GM10847 (cell line): ENCODE data around the gene CNOT3.

Experiments used
- POLR2A ChIP-seq: IDR thresholded peaks from 2 replicates; pipeline ENCODE4 v1.6.1; 2011; ENCODE audit not compliant: insufficient read length; ENCODE audit errors: extremely low read depth

CNOT3 gene

DNA sequence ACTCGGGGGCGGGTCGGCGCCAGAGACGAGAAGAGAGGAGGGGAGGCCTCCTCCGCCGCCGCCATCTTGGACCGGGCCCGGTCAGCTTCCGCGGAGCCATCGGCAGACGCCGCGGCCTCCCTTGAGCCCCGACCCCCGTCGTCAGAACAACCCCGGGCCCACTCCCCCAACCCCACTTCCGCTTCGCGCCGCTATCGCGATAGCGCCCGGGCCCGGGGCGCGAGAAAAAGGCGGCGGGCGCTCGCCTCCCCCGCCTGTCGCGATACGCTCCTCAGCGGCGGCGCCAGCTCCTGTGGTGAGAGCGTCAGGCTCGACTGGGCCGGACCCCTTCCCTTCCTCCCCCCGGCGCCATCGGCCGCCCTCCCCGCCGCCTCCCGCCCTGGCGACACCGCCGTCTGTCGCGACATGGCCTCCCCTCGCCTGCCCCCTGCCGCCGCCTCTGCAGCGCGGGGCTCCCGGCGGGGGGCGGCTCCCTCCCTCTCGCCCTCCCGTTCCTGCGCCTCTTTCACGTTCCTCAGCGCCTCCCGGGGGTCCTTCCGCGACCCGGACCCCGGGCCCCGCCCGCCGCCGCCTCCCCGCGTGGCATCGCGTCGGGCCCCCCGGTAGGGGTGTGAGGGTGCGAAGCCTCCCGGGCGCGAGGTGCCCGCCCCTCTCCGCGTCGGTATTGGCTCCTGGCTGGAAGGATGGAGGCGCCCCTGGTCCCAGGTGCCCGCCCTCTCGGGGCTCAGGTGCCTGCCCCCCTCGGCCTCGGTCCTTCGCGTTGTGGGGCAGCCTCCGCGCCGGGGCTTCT, at the start of gene CNOT3:
TSS of gene CNOT3 (plus strand) at position 64 of the 790 bp plus-strand sequence. CDS start 5,217 bp downstream, outside the sequence.
- TF ChIP-seq POLR2A: peak; percentile 78

DNA sequence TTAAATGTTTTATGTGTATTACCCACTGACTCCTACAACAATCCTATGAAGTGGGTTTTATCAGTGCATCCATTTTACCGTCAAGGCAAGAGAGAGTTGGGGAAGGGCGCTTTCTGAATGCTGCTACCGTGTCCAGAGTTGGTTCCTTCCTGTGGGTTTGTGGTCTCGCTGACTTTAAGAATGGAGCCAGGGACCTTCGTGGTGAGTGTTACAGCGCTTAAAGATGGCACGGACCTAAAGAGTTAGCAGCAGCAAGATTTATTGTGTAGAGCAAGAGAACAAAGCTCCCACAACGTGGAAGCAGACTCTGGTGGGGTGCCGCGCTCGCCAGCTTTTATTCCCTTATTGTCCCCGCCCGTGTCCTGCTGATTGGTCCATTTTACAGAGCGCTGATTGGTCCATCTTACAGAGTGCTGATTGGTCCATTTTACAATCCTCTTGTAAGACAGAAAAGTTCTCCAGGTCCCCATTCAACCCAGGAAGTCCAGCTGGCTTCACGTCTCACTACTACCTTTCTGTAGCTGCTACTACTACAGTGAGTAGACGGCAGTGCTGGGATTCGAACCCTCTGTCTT, 43.0 kb upstream of the CNOT3 start:
- no peak for TF ChIP-seq POLR2A

DNA sequence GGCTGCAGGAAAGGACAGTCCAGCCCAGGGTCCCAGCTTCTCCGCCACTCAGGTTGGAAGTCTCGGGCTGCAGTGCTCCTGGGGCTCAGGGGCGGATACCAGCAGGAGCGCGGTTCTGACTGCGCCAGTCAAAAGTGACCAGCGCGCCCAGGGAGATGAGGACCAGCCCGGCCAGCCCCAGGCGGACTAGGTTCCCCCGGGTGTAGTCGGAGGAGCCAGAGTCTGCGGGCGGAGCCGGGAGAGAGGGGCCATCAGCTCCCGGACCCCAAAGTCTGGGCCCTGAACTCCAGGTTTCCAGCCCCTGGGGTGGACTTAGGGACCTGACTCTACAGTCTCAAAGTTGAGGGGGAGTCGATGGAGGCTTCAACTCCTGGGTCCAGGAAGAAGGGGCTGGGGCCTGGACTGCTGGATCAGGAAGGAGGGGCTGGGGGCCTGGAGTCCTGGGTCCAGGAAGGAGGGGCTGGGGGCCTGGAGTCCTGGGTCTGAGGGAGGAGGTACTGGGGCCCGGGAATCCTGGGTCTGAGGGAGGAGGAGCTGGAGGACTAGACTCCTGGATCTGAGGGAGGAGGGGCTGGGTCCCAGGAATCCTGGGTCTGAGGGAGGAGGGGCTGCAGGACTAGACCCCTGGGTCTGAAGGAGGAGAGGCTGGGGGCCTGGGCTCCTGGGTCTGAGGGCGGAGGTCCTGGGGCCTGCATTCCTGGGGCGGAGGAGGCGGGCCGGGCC, 42.3 kb upstream of the CNOT3 start:
- TF ChIP-seq POLR2A: no peak

DNA sequence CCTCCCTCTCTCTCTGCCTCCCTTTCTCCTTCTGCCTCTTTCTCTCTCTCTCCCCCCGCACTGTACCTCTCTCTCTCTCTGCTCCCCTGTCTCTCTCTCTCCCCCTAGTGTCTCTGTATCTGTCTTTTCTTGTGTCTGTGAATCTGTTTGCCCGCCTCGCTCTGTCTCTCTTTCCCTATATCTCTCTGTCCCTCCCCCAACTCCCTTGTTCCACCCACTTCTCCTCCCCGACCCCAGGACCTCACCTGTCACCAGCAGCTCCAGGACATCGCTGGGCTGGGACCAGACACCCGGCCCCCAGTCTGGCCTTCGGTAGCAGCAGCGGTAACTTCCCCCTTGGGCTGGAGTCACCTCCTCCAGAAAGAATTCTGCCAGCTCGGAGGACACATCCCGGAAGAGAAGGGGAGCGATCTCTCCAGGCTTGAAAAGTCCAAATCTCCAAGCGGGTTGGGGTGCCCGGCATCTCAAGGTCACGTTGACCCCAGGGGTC, 40.9 kb upstream of the CNOT3 start:
- TF ChIP-seq POLR2A: no peak

DNA sequence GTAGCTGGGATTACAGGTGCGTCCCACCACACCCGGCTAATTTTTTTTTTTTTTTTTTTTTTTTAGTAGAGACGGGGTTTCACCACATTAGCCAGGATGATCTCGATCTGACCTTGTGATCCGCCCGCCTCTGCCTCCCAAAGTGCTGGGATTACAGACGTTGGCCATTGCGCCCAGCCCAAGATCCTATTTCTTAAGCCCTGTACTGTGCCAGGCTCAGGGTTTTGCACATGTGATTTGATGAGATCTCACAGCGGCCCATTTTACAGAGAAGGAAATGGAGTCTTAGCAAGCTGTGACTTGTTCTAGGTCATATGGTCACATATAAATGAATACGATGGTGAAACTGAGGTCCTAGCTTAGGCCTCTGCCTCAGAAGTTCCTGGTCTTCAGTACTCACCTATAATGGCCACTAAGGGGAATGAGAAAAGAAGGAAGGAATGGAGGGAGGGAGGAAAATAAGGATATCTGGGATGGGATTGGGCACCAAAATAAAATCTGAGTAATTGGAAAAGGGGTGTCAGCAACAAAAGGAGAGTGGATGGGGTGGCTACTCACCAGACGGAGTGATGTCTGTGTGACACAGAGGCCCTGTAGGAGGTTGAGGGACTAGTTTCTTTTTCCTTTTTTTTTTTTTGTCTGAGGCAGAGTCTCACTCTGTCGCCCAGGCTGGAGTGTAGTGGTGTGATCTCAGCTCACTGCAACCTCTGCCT, 38.2 kb upstream of the CNOT3 start:
- no peak for TF ChIP-seq POLR2A

DNA sequence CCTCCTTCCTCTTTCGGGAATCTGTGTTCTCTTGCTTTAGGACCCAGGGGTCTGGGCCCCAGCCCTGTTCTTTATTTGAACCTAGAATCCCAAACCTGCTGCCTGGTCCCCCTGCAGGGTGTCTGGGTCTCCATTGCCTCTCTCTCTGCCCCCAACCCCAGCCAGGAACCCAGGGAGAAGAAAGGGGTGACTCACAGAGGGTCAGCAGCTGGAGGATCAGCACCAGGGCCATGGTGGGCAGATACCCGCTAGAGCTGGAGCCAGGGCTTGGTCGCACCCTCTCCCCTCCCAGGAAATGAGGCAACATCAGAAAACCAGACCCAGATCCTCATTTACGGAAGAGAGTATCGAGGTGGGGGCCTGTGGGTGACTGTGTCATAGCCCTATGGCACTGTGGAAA, 37.0 kb upstream of the CNOT3 start, which contains the start of gene OSCAR:
TSS of gene OSCAR (minus strand) at position 243 of the 400 bp plus-strand sequence. CDS start at position 232, 11 bp downstream.
- no peak for TF ChIP-seq POLR2A

DNA sequence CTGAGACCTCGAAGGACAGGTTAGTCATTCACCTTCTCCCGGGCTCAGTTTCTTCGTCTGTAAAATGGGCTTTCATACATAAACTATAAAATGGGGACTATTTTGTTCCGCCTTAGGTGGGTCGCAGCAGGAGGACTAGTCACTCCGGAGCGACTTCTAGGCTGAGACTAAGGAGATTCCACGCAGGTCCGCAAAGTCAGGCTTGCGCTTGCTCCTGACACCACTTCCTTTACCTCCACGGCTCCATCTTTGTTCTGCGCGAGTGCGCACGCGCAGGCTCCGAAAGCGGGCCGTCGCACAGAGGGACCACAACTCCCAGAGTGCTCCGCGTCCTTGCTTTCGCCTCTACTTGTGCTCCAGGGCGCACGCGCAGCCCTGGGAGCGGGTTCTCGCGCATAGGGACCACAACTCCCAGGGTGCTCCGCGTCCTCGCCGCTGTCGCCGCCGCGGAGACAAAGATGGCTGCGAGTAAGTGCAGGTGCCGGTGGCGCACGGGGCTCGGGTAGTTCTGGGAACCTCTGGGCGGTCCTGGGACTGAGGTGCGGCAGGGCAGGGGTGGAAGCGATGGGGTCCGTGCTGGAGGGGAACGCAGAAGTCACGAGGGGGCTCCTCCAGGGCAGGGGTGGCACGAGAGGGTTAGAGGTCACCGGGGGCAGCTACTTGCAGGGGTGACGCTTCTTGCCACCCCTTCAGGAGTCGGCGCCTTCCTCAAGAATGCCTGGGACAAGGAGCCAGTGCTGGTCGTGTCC, 35.0 kb upstream of the CNOT3 start, which contains the start of gene NDUFA3:
TSS of gene NDUFA3 (plus strand) at position 435 of the 749 bp plus-strand sequence. CDS start at position 459, 24 bp downstream.
- peak; percentile 54 for TF ChIP-seq POLR2A

DNA sequence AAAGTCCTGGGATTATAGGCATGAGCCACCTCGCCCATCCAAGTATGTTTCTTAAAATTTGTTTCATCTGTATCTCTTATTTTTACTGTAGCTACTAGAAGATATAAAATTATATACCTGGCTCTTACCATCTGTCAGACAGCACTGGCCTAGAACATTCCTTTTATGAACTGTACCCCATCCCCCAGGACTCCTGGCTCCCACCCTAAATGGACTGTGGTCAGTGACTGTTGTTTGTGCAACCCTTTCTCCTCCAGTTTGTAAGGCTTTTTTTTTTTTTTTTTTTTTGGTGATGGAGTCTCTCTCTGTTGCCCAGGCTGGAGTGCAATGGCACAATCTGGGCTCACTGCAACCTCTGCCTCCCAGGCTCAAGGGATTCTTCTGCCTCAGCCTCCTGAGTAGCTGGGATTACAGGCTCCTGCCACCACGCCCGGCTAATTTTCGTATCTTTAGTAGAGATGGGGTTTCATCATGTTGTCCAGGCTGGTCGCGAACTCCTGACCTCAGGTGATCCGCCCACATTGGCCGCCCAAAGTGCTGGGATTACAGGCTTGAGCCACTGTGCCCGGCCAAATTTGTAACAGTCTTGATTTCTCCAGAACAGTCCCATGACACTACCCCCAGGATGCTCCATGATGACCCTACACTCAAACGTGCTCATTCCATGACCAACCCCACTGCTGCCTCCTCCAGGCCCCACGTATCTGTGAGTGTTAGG, 32.4 kb upstream of the CNOT3 start:
- no peak for TF ChIP-seq POLR2A

DNA sequence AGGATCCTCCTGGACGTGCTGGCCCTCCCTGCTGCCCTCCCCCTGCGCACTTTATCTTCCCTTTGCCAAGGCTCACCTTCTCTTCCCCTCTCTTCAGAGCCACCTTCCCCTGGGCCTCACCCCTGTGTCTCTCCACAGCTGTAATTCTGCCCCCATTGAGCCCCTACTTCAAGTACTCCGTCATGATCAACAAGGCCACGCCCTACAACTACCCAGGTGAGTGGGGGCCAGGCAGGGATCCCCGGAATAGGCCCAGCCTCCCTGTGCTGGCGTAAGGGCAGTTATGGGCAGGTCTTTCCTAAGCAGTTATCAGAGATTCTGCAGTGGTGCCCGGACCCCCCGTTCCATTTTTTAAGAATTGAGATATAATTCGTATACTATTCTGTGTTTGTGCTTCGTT, 31.8 kb upstream of the CNOT3 start:
- TF ChIP-seq POLR2A: no peak

DNA sequence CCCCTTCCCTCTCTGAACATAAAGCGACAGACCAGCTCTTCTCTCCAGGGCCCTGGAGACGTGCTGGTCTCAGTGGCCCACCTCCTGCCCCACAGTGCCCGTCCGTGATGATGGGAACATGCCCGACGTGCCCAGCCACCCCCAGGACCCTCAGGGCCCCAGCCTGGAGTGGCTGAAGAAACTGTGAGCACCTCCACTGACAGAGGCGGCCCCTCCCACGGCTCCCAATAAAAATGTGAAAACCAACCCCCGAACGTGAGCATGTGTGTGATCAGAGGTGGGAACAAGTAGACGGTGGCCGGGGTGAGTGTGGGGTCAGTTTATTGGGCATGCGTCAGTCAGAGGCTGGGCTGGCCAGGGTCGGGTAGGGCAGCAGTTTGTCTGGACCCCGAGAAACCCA, 30.8 kb upstream of the CNOT3 start:
- no peak for TF ChIP-seq POLR2A

DNA sequence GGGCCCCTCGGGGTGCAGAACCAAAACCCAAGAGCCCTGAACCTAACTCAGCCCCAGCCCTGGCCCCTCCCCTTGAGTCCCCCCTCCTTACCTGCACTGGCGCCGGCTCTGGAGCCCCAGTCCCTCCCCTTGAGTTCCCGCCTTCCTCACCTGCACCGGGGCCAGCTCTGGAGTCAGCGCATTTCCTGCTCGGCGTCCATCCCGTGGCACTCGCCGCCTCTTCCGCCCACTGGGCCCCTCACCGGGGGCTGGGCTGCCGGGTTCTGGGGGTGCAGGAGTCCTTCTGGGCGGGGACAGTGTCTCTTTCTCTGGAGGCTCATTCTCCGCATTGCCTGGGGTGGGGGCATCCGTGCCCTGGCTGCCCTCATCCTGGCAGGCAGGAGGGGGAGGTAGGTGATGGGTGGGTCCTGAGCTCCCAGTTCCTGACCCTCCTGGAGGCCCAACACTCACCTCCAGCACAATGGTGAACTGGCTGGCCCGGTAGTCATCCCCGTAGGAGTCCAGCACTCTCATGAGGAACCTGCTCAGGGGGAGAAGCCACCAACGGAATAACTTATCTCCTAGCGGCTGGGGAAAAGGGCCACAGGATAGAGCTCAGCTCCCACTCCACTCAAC, 29.6 kb upstream of the CNOT3 start:
- TF ChIP-seq POLR2A: no peak

DNA sequence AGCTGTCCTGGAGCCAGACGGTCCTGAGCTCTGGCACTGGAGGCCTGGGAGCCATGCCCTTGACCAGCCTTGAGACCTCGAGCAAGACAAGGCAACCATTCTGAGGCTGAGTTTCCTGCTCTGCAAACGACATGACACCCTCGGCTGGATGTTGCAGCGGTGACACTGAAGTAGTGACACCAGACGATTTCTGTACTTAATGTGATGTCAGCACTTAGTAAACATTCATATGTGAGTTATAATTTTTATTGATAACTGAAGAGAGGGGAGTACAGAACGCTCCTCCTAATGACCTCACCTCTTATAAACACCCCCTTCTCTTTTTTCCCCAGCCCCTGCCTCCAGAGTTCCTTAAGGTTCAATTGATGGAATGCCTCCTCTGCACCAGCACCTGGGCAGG, 29.1 kb upstream of the CNOT3 start:
- no peak for TF ChIP-seq POLR2A

DNA sequence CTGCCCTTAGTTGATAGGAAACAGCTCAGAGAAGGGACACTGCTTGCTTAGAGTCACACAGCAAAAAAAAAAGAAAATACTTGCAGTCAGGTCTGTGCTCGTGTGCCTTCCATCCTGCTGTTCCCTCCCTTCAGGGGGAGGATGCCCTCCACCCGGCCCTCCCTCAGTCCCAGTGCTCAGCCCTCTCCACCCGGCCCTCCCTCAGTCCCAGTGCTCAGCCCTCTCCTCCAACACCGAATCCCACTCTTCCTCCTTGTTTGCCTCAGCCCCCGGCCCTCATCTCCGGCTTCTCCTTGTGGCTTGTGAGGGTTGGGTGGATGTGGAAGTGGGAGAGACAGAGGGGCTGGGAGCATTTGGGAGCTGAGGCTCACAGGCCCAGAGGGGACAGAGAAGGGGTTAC, 27.9 kb upstream of the CNOT3 start:
- no peak for TF ChIP-seq POLR2A

DNA sequence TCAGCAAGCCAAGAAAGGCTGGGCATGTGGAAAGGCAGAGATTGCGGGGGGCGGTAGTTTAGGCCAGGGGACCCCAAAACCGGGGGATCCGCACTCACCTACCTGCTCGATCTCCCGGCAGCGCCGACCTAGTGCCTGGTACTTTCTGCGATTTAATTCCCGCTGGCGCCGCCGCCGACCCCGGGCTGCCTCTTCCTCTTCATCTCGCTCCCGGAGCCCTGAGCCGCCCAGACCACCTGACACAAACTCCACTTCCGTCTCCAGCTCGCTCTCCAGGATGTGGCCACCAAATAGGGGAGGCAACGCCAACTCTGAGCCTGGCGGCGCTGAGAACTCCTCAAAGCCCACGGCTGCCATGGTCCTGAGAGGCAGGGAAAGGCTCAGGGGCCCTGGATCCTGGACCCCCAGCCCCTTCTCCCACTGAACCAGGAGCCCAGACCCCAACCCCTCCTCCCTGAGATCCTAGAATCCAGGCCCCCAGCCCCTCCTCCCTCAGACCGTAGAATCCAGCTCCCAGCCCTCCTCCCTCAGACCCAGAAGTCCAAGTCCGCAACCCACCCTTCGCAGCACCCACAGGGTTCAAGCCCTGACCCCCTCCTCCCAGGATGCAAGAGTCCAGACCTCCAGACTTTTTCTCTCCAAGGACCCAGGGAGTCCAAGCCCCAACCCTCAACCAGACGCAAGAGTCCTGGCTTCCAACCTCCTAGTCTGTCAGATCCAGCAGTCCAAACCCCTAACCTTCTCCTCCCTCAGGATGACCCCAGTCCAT, 23.0 kb upstream of the CNOT3 start:
- TF ChIP-seq POLR2A: peak; percentile 39
